ENCODE results near the gene LIPG.
"Not testable (repeated sequence)": the region's sequence is repeated elsewhere in the genome, so short reads cannot be mapped to it uniquely, and the experiment has no call there.

DNA sequence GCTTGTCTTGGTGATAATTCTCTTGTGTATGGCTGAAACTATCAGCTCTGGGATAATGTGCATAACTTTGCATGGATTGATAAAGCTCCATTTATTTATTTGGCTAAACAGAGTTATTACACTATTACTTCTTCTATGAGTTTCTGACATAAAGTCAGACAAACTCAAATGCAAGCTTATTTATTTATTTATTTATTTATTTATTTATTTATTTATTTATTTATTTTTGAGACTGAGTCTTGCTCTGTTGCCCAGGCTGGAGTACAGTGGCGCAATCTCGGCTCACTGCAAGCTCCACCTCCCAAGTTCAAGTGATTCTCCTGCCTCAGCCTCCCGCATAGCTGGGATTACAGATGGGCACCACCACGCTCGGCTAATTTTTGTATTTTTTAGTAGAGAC lies 46.9 kb upstream of the LIPG start:
- TF ChIP-seq, protein P1, sequence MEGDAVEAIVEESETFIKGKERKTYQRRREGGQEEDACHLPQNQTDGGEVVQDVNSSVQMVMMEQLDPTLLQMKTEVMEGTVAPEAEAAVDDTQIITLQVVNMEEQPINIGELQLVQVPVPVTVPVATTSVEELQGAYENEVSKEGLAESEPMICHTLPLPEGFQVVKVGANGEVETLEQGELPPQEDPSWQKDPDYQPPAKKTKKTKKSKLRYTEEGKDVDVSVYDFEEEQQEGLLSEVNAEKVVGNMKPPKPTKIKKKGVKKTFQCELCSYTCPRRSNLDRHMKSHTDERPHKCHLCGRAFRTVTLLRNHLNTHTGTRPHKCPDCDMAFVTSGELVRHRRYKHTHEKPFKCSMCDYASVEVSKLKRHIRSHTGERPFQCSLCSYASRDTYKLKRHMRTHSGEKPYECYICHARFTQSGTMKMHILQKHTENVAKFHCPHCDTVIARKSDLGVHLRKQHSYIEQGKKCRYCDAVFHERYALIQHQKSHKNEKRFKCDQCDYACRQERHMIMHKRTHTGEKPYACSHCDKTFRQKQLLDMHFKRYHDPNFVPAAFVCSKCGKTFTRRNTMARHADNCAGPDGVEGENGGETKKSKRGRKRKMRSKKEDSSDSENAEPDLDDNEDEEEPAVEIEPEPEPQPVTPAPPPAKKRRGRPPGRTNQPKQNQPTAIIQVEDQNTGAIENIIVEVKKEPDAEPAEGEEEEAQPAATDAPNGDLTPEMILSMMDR (conservative IDR thresholded peaks at IDR 0.05; ENCODE audit: low read length), result not testable (repeated sequence)
- not testable (repeated sequence) for TF ChIP-seq EZH2phosphoT487 (IDR thresholded peaks at IDR 0.05; ENCODE audit: borderline replicate concordance)
